ENCODE data around the gene PTPRR. TPM values are rescaled to one million over a fixed set of nuclear protein-coding genes. Genes with fewer than 3 reads are reported as not detected.

The PTPRR gene
- total and polyA plus RNA-seq, 10 of the 15 experiments (the other 5 are each of a cell fraction or from before 2014, with no cell fraction given), result 0.14 to 3.1 (median 0.42) TPM

- no TSS peak for BruUV-seq (replicated peaks)
- no peaks in the 10 kb centered on the region for H3K9me3 ChIP-seq (replicated peaks; ENCODE audit: control insufficient read depth, insufficient read depth, low read length)
- H2AFZ ChIP-seq (ENCODE audit: control insufficient read depth, low read depth, low read length), result no peak overlapping the region
- ChIA-PET POLR2A (no interaction called here), SMC1A (ENCODE audit: uncharacterized antibody, unreplicated experiment) (no interaction called here), RAD21 (ENCODE audit: unreplicated experiment) (no interaction called here), CTCF (no interaction called here)
- H3K4me3 ChIP-seq, result no peak overlapping the region
- no peaks in the 10 kb centered on the region for H4K20me1 ChIP-seq (ENCODE audit: control insufficient read depth, insufficient read depth)
- no peaks in the 10 kb centered on the region for H3K27me3 ChIP-seq (replicated peaks in 1 of 2; ENCODE audit: control insufficient read depth in 2 of 2, insufficient read depth in 2 of 2, low read length in 1 of 2)
- no peak overlapping the region for H3K4me2 ChIP-seq (ENCODE audit: control insufficient read depth, insufficient read depth)
- no peaks in the 10 kb centered on the region for H3K79me2 ChIP-seq (ENCODE audit: control insufficient read depth, insufficient read depth, low read length)
- no peaks in the 10 kb centered on the region for H3K4me1 ChIP-seq (ENCODE audit: control insufficient read depth, insufficient read depth, low read length)
- FAIRE-seq, result no peak
- no peak for DNase-seq (ENCODE audit: low read depth, low spot score)
- intact Hi-C loops (cut with micrococcal nuclease; ENCODE audit: unreplicated experiment) (no loop called here), in situ Hi-C loops (cut with MboI) (no loop called here)
- no peak overlapping the region for H3K9ac ChIP-seq (ENCODE audit: control insufficient read depth, insufficient read depth, low read length)
- no peaks in the 10 kb centered on the region for H3K36me3 ChIP-seq (ENCODE audit: control insufficient read depth in 2 of 2, insufficient read depth in 2 of 2, low read length in 1 of 2)
- no peak for ATAC-seq
- no peak overlapping the region for H3K27ac ChIP-seq (ENCODE audit: control insufficient read depth, insufficient read depth)
- TF ChIP-seq, protein P1, sequence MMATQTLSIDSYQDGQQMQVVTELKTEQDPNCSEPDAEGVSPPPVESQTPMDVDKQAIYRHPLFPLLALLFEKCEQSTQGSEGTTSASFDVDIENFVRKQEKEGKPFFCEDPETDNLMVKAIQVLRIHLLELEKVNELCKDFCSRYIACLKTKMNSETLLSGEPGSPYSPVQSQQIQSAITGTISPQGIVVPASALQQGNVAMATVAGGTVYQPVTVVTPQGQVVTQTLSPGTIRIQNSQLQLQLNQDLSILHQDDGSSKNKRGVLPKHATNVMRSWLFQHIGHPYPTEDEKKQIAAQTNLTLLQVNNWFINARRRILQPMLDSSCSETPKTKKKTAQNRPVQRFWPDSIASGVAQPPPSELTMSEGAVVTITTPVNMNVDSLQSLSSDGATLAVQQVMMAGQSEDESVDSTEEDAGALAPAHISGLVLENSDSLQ (IDR thresholded peaks at IDR 0.05), result no peak
- TF ChIP-seq EP300 (IDR thresholded peaks at IDR 0.05; ENCODE audit: borderline replicate concordance in 1 of 2, control insufficient read depth in 1 of 2, low read depth in 2 of 2, low read length in 2 of 2) (no peak), BCL11A (IDR thresholded peaks at IDR 0.05; ENCODE audit: low read depth, low read length) (no peak), ATF3 (IDR thresholded peaks at IDR 0.05; ENCODE audit: borderline replicate concordance, extremely low read depth, low read depth, low read length) (no peak), NR2C1 (IDR thresholded peaks at IDR 0.05) (no peak), TCF7 (IDR thresholded peaks at IDR 0.05; ENCODE audit: borderline replicate concordance) (no peak), POLR2A (IDR thresholded peaks at IDR 0.05; ENCODE audit: low read depth, low read length) (no peak), SP1 (IDR thresholded peaks at IDR 0.05; ENCODE audit: low read depth, low read length) (no peak), NBN (IDR thresholded peaks at IDR 0.05) (no peak)
- 38% methylated on average over 2 of the region's 4 CpGs for WGBS (ENCODE audit: insufficient coverage, insufficient replicate concordance, low lambda C conversion rate, missing lambda C conversion rate)
Observed at GRCh38 chr12:70795608-70796007, 124.9 kb downstream of the PTPRR start.
